ENCODE measurements around the gene HNRNPU.

The HNRNPU gene

GRCh38 chr1:244850896-244851295 lies 13.4 kb downstream of the HNRNPU start:
- Histone ChIP-seq H3K4me1 (ENCODE audit: control insufficient read depth, insufficient read depth, low read length) (no peaks in the 10 kb centered on the region), H3K9ac (ENCODE audit: low read length in 2 of 2) (no peak overlapping the region)

GRCh38 chr1:244850099-244850852 lies 14.1 kb downstream of the HNRNPU start:
- H3K4me1 ChIP-seq (ENCODE audit: control insufficient read depth, insufficient read depth, low read length) = no peaks in the 10 kb centered on the region
- H3K9ac ChIP-seq (ENCODE audit: low read length in 2 of 2) = no peak overlapping the region
- no peak overlapping the region for H3K27ac ChIP-seq (ENCODE audit: low read length)
- H3K9me3 ChIP-seq (ENCODE audit: control insufficient read depth in 2 of 2, low read length in 2 of 2) = no peaks in the 10 kb centered on the region
- H3K36me3 ChIP-seq (ENCODE audit: control insufficient read depth in 2 of 2, insufficient read depth in 2 of 2, low read length in 2 of 2) = peaks cover 22 to 49% of the 10 kb centered on the region in 2 donors
- H3K27me3 ChIP-seq (ENCODE audit: control insufficient read depth in 1 of 2, insufficient read depth in 2 of 2, low read length in 2 of 2) = no peaks in the 10 kb centered on the region
- no peak overlapping the region for H3K4me3 ChIP-seq (ENCODE audit: low read length in 2 of 2)

More at GRCh38 chr1:244850896-244851295, 13.4 kb downstream of the HNRNPU start:
- Histone ChIP-seq H3K4me3 (ENCODE audit: low read length in 2 of 2) (no peak overlapping the region), H3K27ac (ENCODE audit: low read length) (no peak overlapping the region), H3K27me3 (ENCODE audit: control insufficient read depth in 1 of 2, insufficient read depth in 2 of 2, low read length in 2 of 2) (no peaks in the 10 kb centered on the region), H3K36me3 (ENCODE audit: control insufficient read depth in 2 of 2, insufficient read depth in 2 of 2, low read length in 2 of 2) (peaks cover 26 to 53% of the 10 kb centered on the region in 2 donors), H3K9me3 (ENCODE audit: control insufficient read depth in 2 of 2, low read length in 2 of 2) (no peaks in the 10 kb centered on the region)

DNA sequence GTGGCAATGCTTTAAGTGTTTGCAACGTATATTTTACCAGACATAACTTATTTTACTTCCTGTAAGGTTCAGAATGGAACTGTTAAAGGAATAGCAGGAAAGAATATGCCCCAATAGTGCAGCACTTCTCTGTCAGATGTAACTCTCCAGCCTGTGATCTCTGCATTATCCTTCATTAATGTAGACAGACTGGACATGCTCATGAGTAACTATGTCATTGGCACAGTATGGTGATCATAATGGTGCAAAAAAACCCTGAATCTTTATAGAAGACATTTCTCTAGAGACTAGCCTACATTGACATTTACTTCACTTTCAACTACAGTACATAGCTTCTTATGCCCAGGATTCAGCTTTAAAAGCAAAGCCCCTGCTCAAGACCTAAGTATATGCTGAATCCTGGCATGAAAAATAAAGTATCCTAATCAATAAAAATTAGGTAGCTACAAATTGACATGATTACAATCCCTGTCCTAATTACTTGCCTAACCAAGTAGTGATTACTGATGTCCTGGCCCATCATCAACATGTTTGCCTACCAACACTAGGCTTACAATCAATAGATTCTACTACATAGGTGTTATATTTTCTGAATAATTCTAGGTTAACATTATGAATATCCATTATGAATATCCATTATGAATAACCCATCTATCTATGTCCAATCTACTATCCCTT lies 15.0 kb downstream of the HNRNPU start:
- Histone ChIP-seq H3K9ac (ENCODE audit: low read length in 2 of 2) (no peak overlapping the region), H3K36me3 (ENCODE audit: control insufficient read depth in 2 of 2, insufficient read depth in 2 of 2, low read length in 2 of 2) (peaks cover 19 to 43% of the 10 kb centered on the region in 2 donors), H3K27ac (ENCODE audit: low read length) (no peak overlapping the region), H3K27me3 (ENCODE audit: control insufficient read depth in 1 of 2, insufficient read depth in 2 of 2, low read length in 2 of 2) (no peaks in the 10 kb centered on the region), H3K4me1 (ENCODE audit: control insufficient read depth, insufficient read depth, low read length) (no peaks in the 10 kb centered on the region), H3K4me3 (ENCODE audit: low read length in 2 of 2) (no peak overlapping the region), H3K9me3 (ENCODE audit: control insufficient read depth in 2 of 2, low read length in 2 of 2) (no peaks in the 10 kb centered on the region)

- H3K27me3 ChIP-seq (ENCODE audit: control insufficient read depth in 1 of 2, insufficient read depth in 2 of 2, low read length in 2 of 2) = no peaks in the 10 kb centered on the region
- H3K9me3 ChIP-seq (ENCODE audit: control insufficient read depth in 2 of 2, low read length in 2 of 2) = no peaks in the 10 kb centered on the region
- no peak overlapping the region for H3K27ac ChIP-seq (ENCODE audit: low read length)
- no peak overlapping the region for H3K4me3 ChIP-seq (ENCODE audit: low read length in 2 of 2)
- H3K4me1 ChIP-seq (ENCODE audit: control insufficient read depth, insufficient read depth, low read length) = peaks cover 1% of the 10 kb centered on the region
- peaks cover 17 to 51% of the 10 kb centered on the region in 2 donors for H3K36me3 ChIP-seq (ENCODE audit: control insufficient read depth in 2 of 2, insufficient read depth in 2 of 2, low read length in 2 of 2)
- H3K9ac ChIP-seq (ENCODE audit: low read length in 2 of 2) = no peak overlapping the region
Observed at GRCh38 chr1:244846653-244847052, 17.7 kb downstream of the HNRNPU start.

- Histone ChIP-seq H3K4me3 (ENCODE audit: low read length in 2 of 2) (no peak overlapping the region), H3K36me3 (ENCODE audit: control insufficient read depth in 2 of 2, insufficient read depth in 2 of 2, low read length in 2 of 2) (peaks cover 20 to 47% of the 10 kb centered on the region in 2 donors), H3K4me1 (ENCODE audit: control insufficient read depth, insufficient read depth, low read length) (peaks cover 12% of the 10 kb centered on the region), H3K9me3 (ENCODE audit: control insufficient read depth in 2 of 2, low read length in 2 of 2) (no peaks in the 10 kb centered on the region), H3K9ac (ENCODE audit: low read length in 2 of 2) (no peak overlapping the region), H3K27ac (ENCODE audit: low read length) (no peak overlapping the region), H3K27me3 (ENCODE audit: control insufficient read depth in 1 of 2, insufficient read depth in 2 of 2, low read length in 2 of 2) (no peaks in the 10 kb centered on the region)
Observed at GRCh38 chr1:244844155-244845121, 19.9 kb downstream of the HNRNPU start.

DNA sequence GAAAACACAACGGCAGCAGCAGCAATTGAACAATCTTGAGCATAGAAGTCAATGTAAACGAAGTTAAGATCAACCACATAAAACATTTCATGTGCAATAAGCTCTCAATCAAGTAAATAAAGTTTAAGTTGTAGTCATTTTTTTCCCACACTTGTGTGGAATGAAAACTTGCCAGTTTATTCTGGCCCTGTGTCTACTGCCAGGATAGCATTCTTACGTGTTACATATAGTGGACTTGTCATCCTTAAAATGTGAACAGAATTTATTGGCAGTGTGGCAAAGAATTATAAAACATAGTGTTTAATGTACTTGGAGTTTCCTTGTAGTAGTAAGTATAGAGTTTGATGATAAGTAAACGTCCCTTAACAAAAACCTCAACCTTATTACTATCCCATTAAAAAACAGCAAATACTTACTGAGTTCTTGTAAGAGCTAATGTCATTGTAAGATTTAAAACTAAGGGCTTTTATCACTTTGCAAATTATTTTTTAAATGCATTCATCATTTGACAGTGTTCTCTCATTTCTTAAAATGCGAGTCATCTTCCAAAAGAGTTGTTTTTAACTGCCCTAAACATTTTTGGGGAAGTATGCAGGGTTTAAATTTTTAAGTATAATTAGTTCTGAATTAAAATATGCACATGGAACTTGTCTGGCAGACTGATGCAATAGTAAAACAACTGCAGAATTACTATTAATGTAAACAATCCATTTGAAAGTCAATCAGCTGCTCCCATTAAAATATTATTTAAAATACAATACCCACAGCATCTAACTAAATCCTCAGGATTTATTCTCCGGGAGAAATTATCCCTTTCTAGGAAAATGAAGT lies 21.0 kb downstream of the HNRNPU start:
- H3K9ac ChIP-seq (ENCODE audit: low read length in 2 of 2) = no peak overlapping the region
- peaks cover 20 to 37% of the 10 kb centered on the region in 2 donors for H3K36me3 ChIP-seq (ENCODE audit: control insufficient read depth in 2 of 2, insufficient read depth in 2 of 2, low read length in 2 of 2)
- peaks cover 12% of the 10 kb centered on the region for H3K4me1 ChIP-seq (ENCODE audit: control insufficient read depth, insufficient read depth, low read length)
- no peak overlapping the region for H3K4me3 ChIP-seq (ENCODE audit: low read length in 2 of 2)
- H3K27me3 ChIP-seq (ENCODE audit: control insufficient read depth in 1 of 2, insufficient read depth in 2 of 2, low read length in 2 of 2) = no peaks in the 10 kb centered on the region
- no peaks in the 10 kb centered on the region for H3K9me3 ChIP-seq (ENCODE audit: control insufficient read depth in 2 of 2, low read length in 2 of 2)
- H3K27ac ChIP-seq (ENCODE audit: low read length) = no peak overlapping the region

- no peak overlapping the region for H3K4me3 ChIP-seq (ENCODE audit: low read length in 2 of 2)
- peak overlapping the region in 1 of 2 donors; percentile 2 for H3K9ac ChIP-seq (ENCODE audit: low read length in 2 of 2)
- no peaks in the 10 kb centered on the region for H3K27me3 ChIP-seq (ENCODE audit: control insufficient read depth in 1 of 2, insufficient read depth in 2 of 2, low read length in 2 of 2)
- peaks cover 15 to 29% of the 10 kb centered on the region in 2 donors for H3K36me3 ChIP-seq (ENCODE audit: control insufficient read depth in 2 of 2, insufficient read depth in 2 of 2, low read length in 2 of 2)
- no peak overlapping the region for H3K27ac ChIP-seq (ENCODE audit: low read length)
- peaks cover 20% of the 10 kb centered on the region for H3K4me1 ChIP-seq (ENCODE audit: control insufficient read depth, insufficient read depth, low read length)
- H3K9me3 ChIP-seq (ENCODE audit: control insufficient read depth in 2 of 2, low read length in 2 of 2) = no peaks in the 10 kb centered on the region
Observed at GRCh38 chr1:244841273-244841927, 22.9 kb downstream of the HNRNPU start.

GRCh38 chr1:244840219-244840794 lies 24.0 kb downstream of the HNRNPU start:
- no peak overlapping the region for H3K27ac ChIP-seq (ENCODE audit: low read length)

GRCh38 chr1:244839656-244840055 lies 24.7 kb downstream of the HNRNPU start:
- Histone ChIP-seq H3K9me3 (ENCODE audit: control insufficient read depth in 2 of 2, low read length in 2 of 2) (no peaks in the 10 kb centered on the region), H3K27ac (ENCODE audit: low read length) (no peak overlapping the region), H3K4me1 (ENCODE audit: control insufficient read depth, insufficient read depth, low read length) (peaks cover 20% of the 10 kb centered on the region), H3K4me3 (ENCODE audit: low read length in 2 of 2) (no peak overlapping the region), H3K9ac (ENCODE audit: low read length in 2 of 2) (no peak overlapping the region), H3K27me3 (ENCODE audit: control insufficient read depth in 1 of 2, insufficient read depth in 2 of 2, low read length in 2 of 2) (no peaks in the 10 kb centered on the region), H3K36me3 (ENCODE audit: control insufficient read depth in 2 of 2, insufficient read depth in 2 of 2, low read length in 2 of 2) (peaks cover 6 to 22% of the 10 kb centered on the region in 2 donors)

More at GRCh38 chr1:244840219-244840794, 24.0 kb downstream of the HNRNPU start:
- peaks cover 10 to 22% of the 10 kb centered on the region in 2 donors for H3K36me3 ChIP-seq (ENCODE audit: control insufficient read depth in 2 of 2, insufficient read depth in 2 of 2, low read length in 2 of 2)
- H3K4me3 ChIP-seq (ENCODE audit: low read length in 2 of 2) = peak overlapping the region in 1 of 2 donors; percentile 44
- H3K4me1 ChIP-seq (ENCODE audit: control insufficient read depth, insufficient read depth, low read length) = peaks cover 20% of the 10 kb centered on the region
- no peaks in the 10 kb centered on the region for H3K9me3 ChIP-seq (ENCODE audit: control insufficient read depth in 2 of 2, low read length in 2 of 2)
- H3K9ac ChIP-seq (ENCODE audit: low read length in 2 of 2) = no peak overlapping the region
- no peaks in the 10 kb centered on the region for H3K27me3 ChIP-seq (ENCODE audit: control insufficient read depth in 1 of 2, insufficient read depth in 2 of 2, low read length in 2 of 2)
